ENCODE results near the gene PRKAR2A.

- TF ChIP-seq, protein P1, sequence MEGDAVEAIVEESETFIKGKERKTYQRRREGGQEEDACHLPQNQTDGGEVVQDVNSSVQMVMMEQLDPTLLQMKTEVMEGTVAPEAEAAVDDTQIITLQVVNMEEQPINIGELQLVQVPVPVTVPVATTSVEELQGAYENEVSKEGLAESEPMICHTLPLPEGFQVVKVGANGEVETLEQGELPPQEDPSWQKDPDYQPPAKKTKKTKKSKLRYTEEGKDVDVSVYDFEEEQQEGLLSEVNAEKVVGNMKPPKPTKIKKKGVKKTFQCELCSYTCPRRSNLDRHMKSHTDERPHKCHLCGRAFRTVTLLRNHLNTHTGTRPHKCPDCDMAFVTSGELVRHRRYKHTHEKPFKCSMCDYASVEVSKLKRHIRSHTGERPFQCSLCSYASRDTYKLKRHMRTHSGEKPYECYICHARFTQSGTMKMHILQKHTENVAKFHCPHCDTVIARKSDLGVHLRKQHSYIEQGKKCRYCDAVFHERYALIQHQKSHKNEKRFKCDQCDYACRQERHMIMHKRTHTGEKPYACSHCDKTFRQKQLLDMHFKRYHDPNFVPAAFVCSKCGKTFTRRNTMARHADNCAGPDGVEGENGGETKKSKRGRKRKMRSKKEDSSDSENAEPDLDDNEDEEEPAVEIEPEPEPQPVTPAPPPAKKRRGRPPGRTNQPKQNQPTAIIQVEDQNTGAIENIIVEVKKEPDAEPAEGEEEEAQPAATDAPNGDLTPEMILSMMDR (IDR thresholded peaks at IDR 0.05): no peak
- no peak for TF ChIP-seq POLR2A (IDR thresholded peaks at IDR 0.05)
Measured at GRCh38 chr3:48896936-48897335, 49.3 kb upstream of the PRKAR2A start.
